Large intestine (tissue), 3 donors: ENCODE measurements around the gene CD58. TPM values are rescaled to one million over a fixed set of nuclear protein-coding genes. Genes with fewer than 3 reads are reported as not detected.
A peak's percentile ranks its signal among the peaks of the same experiment; 100 is the strongest.

Source experiments
- DNase-seq, 2 donors: peaks; one replicate each; pipeline versions ENCODE4 v3.0.0 to v3.0.0-alpha.2; 2013
- H3K27ac ChIP-seq: one replicate; pipeline ENCODE4 v1.5.1; 2013; ENCODE audit warnings: low read length
- H3K27me3 ChIP-seq: 2 replicates; pipeline ENCODE4 v1.6.1; 2013; ENCODE audit warnings: low read length; ENCODE audit not compliant: control insufficient read depth, insufficient read depth
- H3K36me3 ChIP-seq: 2 replicates; pipeline ENCODE4 v1.6.1; 2013; ENCODE audit warnings: low read length; ENCODE audit not compliant: control insufficient read depth, insufficient read depth
- H3K4me1 ChIP-seq: one replicate; pipeline ENCODE4 v1.6.1; 2013; ENCODE audit warnings: low read length; ENCODE audit not compliant: control insufficient read depth, insufficient read depth
- H3K4me3 ChIP-seq: one replicate; pipeline ENCODE4 v1.5.1; 2013; ENCODE audit warnings: low read length
- H3K9me3 ChIP-seq: one replicate; pipeline ENCODE4 v1.6.1; 2013; ENCODE audit warnings: mild to moderate bottlenecking, low read depth, low read length, moderate library complexity; ENCODE audit not compliant: control insufficient read depth
- WGBS: methylation state at CpG from one replicate; pipeline ENCODE4 v1.1.5; 2013; ENCODE audit warnings: low lambda C conversion rate; ENCODE audit not compliant: insufficient coverage; 5-methylcytosine and 5-hydroxymethylcytosine counted together
- polyA plus RNA-seq: library from polyadenylated mRNA; unstranded; fragments of 120-200 nt; gene quantifications from one replicate; pipeline ENCODE4 v1.2.1, GENCODE V29; 2013

Gene CD58
- polyA plus RNA-seq, 1 donor: 28.6 TPM

DNA sequence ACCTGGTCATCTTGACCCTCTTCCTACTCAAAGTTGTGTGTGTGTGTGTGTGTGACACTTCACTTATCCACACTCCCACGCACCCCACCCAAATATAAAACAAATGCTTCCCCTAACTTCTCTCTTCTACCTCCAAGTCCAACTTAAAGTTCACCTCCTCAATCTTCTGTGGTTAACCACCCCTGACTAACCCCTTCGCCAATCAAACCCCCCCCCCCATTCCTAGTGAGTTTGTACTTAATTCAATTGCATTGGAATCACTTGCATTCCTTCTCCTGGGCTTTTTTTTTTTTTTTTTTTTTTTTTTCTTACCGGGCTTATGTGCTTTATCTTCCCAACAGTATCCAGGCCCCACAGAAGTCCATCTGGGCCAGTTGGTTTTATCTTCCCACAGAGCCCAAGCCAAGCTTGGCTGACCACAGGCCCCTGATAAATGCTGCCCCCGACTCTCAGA lies 78.4 kb downstream of the CD58 start:
- WGBS: no CpG with 5 or more reads among the region's 4 CpGs
- Histone ChIP-seq H3K9me3 (no peaks in the 10 kb centered on the region), H3K27me3 (no peaks in the 10 kb centered on the region), H3K4me1 (peaks cover 75% of the 10 kb centered on the region), H3K36me3 (no peaks in the 10 kb centered on the region), H3K27ac (no peak overlapping the region), H3K4me3 (no peak overlapping the region)
- peak in 1 of 2 donors; percentile 30 for DNase-seq

DNA sequence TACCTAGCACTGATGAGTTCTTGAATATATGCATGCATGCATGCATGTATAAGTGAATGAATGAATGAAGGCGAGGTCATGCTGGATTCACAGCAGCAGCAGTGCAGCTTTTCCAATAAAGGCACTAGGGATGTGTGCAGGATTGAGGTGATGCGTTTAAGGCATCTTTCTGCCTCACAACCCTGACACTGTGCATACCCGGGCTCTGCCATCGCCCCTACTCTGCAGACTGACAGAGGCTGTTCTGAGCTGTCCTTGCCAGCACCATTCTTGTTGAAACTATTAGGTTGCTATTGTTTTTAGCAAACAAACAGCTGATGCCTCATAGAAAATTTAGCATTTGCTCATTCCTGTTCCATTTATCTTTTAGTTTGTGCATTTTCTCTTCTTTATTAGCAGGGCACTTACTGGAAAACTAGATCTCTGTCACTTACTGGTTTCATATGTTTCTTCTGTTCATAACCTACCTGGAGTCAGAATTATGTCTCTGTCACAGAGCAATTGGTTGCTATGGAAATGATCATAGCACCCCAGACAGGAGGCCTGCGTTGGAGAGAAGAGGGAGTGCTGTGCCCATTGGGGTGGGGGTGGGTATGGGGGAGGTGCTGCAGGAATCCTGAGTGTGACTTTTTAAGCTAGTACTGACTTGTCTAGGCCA lies 79.0 kb downstream of the CD58 start:
- no peak overlapping the region for H3K27ac ChIP-seq
- H3K36me3 ChIP-seq: no peaks in the 10 kb centered on the region
- H3K4me3 ChIP-seq: no peak overlapping the region
- H3K27me3 ChIP-seq: no peaks in the 10 kb centered on the region
- no peaks in the 10 kb centered on the region for H3K9me3 ChIP-seq
- H3K4me1 ChIP-seq: peaks cover 71% of the 10 kb centered on the region
- no CpG with 5 or more reads among the region's 5 CpGs for WGBS
- peak in 1 of 2 donors; percentile 74 for DNase-seq

- no peaks in the 10 kb centered on the region for H3K27me3 ChIP-seq
- no peak for DNase-seq
- no peaks in the 10 kb centered on the region for H3K9me3 ChIP-seq
- H3K4me3 ChIP-seq: no peak overlapping the region
- H3K27ac ChIP-seq: no peak overlapping the region
- peaks cover 59% of the 10 kb centered on the region for H3K4me1 ChIP-seq
- H3K36me3 ChIP-seq: no peaks in the 10 kb centered on the region
- WGBS: no CpG with 5 or more reads among the region's 3 CpGs
These were observed 80.2 kb downstream of the CD58 start for GRCh38 chr1:116490588-116490987.

- WGBS: 70% methylated on average over 2 of the region's 5 CpGs
- Histone ChIP-seq H3K36me3 (no peaks in the 10 kb centered on the region), H3K27me3 (no peaks in the 10 kb centered on the region), H3K4me1 (peaks cover 57% of the 10 kb centered on the region), H3K9me3 (no peaks in the 10 kb centered on the region), H3K4me3 (no peak overlapping the region), H3K27ac (peak overlapping the region; percentile 39)
- peak in 1 of 2 donors; percentile 72 for DNase-seq
These were observed 81.6 kb downstream of the CD58 start for GRCh38 chr1:116489231-116489697.

DNA sequence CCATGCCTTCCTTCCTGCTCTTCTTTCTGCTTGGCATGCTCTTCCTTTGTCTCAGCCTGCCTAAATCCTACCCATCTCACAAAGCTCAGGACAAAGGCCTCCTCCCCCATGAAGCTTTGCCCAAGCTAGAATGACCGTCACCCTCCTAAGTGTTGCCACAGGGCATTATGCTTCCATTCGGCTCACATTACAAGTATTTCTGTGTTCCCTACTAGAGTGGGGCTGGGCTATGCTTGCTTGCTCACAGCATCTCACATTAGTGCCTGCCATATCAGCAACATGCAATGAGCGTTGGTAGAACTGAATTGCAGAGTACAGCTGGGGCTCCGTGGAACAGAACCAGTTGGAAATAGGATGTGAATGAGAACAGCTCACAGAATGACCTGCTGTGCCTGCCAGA lies 82.8 kb downstream of the CD58 start:
- Histone ChIP-seq H3K27me3 (no peaks in the 10 kb centered on the region), H3K4me1 (peaks cover 56% of the 10 kb centered on the region), H3K4me3 (no peak overlapping the region), H3K36me3 (no peaks in the 10 kb centered on the region), H3K9me3 (no peaks in the 10 kb centered on the region), H3K27ac (no peak overlapping the region)
- DNase-seq: no peak
- no CpG with 5 or more reads among the region's 4 CpGs for WGBS

GRCh38 chr1:116487583-116487982 lies 83.2 kb downstream of the CD58 start:
- Histone ChIP-seq H3K4me3 (no peak overlapping the region), H3K36me3 (no peaks in the 10 kb centered on the region), H3K27me3 (no peaks in the 10 kb centered on the region), H3K27ac (no peak overlapping the region), H3K9me3 (no peaks in the 10 kb centered on the region), H3K4me1 (peaks cover 55% of the 10 kb centered on the region)
- no CpG with 5 or more reads among the region's 1 CpG for WGBS
- no peak for DNase-seq

DNA sequence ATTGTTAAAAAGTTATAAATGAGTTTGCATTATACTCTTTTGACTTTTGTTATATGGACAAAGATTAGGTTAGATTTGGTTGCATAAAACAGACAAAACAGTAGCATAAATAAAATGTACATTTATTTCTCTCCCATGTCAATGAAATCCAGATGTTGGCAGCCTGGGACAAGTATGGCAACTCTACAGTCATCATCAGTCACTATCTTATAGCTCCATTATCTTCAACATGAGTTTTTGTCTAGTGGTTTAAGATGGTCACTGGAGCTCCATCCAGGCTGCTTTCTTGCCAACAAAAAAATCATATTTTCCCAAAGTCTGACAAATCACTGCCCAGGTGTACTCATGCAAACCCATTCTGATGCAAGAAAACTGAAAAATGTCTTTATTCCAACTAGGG lies 83.8 kb downstream of the CD58 start:
- no peaks in the 10 kb centered on the region for H3K27me3 ChIP-seq
- no peaks in the 10 kb centered on the region for H3K36me3 ChIP-seq
- peaks cover 57% of the 10 kb centered on the region for H3K4me1 ChIP-seq
- no peaks in the 10 kb centered on the region for H3K9me3 ChIP-seq
- no peak overlapping the region for H3K4me3 ChIP-seq
- DNase-seq: no peak
- no peak overlapping the region for H3K27ac ChIP-seq

DNA sequence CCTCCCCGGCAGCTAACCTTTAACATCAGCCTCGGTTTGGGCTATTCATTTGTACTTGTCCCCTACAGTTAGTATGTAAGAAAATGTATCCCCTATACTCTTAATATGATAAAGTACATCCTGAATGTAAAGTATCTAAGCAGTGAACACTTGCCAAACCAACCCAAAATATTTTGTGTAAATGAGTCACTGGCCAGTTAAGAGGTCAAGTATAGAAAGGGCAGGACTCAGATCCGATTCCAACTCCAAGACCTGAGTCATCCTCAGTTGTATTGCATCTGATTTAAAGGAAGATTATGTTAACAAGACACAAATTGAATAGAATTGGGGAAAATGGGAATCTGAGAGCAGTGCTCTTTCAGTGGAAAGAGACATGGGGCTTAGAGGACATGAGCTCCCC lies 84.4 kb downstream of the CD58 start:
- no peaks in the 10 kb centered on the region for H3K27me3 ChIP-seq
- no peak overlapping the region for H3K4me3 ChIP-seq
- H3K36me3 ChIP-seq: no peaks in the 10 kb centered on the region
- DNase-seq: no peak
- H3K27ac ChIP-seq: no peak overlapping the region
- peaks cover 57% of the 10 kb centered on the region for H3K4me1 ChIP-seq
- H3K9me3 ChIP-seq: no peaks in the 10 kb centered on the region
- WGBS: no CpG with 5 or more reads among the region's 3 CpGs

DNA sequence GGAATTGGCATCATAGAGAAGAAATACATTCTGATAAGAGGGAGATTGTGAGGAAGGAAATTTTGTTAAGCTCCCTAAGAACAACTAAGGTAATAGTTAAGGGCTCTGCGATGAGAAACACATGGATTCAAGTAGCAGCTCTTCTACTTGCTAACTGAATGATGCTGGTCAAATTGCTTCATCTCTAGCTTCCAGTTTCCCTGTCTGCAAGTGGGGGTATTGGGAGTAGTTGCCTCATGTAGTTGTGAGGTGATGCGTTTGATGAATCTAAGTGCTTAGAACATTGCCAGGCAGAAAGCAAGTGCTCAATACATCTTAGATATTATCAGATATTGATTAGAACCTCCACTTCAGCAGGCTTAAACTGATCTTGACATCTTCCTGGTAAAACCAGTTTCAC lies 84.8 kb downstream of the CD58 start:
- DNase-seq: no peak
- H3K27me3 ChIP-seq: no peaks in the 10 kb centered on the region
- H3K4me1 ChIP-seq: peaks cover 59% of the 10 kb centered on the region
- H3K27ac ChIP-seq: no peak overlapping the region
- H3K36me3 ChIP-seq: no peaks in the 10 kb centered on the region
- H3K4me3 ChIP-seq: no peak overlapping the region
- no peaks in the 10 kb centered on the region for H3K9me3 ChIP-seq
- WGBS: 100% methylated on average over 1 of the region's 2 CpGs

GRCh38 chr1:116485071-116485735 lies 85.6 kb downstream of the CD58 start:
- Histone ChIP-seq H3K4me1 (peaks cover 56% of the 10 kb centered on the region), H3K36me3 (no peaks in the 10 kb centered on the region), H3K9me3 (no peaks in the 10 kb centered on the region), H3K27me3 (no peaks in the 10 kb centered on the region), H3K27ac (peak overlapping the region; percentile 14), H3K4me3 (no peak overlapping the region)
- no CpG with 5 or more reads among the region's 6 CpGs for WGBS
- peak; percentile 88 to 89 for DNase-seq
